Mononuclear cell (primary cell): ENCODE measurements around the gene ABCB9. TPM values are rescaled to one million over a fixed set of nuclear protein-coding genes. Genes with fewer than 3 reads are reported as not detected.

Experiments
- H3K27me3 ChIP-seq: 2 replicates; pipeline ENCODE4 v1.6.0; 2011; ENCODE audit warnings: low read length, control low read depth; ENCODE audit not compliant: insufficient read depth
- H3K4me1 ChIP-seq: 2 replicates; pipeline ENCODE4 v1.5.1; 2011; ENCODE audit warnings: mild to moderate bottlenecking, low read length, control low read depth; ENCODE audit not compliant: insufficient read depth
- H3K4me3 ChIP-seq: 2 replicates; pipeline ENCODE4 v1.5.1; 2011; ENCODE audit warnings: mild to moderate bottlenecking, low read length, moderate library complexity
- H3K9me3 ChIP-seq: 2 replicates; pipeline ENCODE4 v1.5.1; 2011; ENCODE audit warnings: low read depth, mild to moderate bottlenecking, control low read depth, low read length
- total RNA-seq: library from RNA; depleted of rRNA; stranded (reverse); fragments of >200 nt; gene quantifications from one replicate; pipeline ENCODE4 v1.2.3, GENCODE V29; 2012

Gene ABCB9
- total RNA-seq, 1 donor: 2.1 TPM

DNA sequence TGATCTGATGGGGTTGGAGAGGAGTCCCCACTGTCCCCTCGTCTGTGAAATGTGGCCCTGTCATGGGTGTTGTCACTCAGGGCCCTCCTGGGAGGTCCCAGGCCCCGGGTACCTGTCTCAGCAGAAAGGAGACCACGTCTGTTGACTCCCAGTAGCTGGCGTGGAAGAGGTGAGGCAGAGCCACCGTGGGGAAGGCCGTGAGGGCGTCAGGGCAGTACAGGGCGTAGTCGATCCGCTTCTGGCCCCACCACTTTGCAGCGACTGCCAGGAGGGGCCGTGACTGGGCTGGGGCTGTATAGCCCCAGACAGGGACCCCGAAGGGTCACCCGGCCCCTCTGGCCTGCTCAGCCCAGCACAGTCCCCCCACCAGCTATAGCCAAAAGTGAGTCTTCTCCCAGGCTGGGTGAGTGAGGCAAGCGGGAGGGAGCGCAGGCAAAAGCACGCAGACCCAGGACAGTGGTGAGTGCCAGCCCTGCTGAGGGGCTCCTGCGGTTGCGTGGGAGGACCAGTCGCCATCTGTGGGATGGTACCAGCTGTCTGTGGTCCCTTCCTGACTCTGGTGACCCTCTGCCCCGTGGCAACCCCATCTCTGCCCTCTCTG lies 22.4 kb upstream of the ABCB9 start:
- Histone ChIP-seq H3K27me3 (no peaks in the 10 kb centered on the region), H3K9me3 (no peaks in the 10 kb centered on the region), H3K4me1 (peaks cover 16% of the 10 kb centered on the region), H3K4me3 (no peak overlapping the region)

DNA sequence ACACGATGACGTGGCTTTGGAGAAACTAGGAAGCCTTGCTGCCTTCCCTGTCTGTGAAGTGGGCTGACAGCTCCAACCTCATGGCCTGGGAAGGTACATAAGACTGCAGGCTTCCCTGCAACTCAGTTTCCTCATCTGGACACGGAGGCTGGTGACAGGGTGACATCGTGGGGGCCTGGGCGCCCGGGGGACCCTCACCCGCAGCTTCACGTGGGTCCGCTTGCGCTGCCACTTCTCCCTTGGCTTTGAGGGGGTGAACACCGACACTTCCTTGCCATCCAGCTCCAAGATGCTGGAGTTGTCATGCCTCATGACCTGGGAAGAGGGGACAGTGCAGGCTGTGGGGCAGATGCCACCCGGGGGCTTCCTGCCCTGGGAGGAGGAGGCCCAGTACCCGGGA lies 21.8 kb upstream of the ABCB9 start:
- Histone ChIP-seq H3K4me3 (no peak overlapping the region), H3K27me3 (no peaks in the 10 kb centered on the region), H3K9me3 (no peaks in the 10 kb centered on the region), H3K4me1 (peaks cover 23% of the 10 kb centered on the region)

DNA sequence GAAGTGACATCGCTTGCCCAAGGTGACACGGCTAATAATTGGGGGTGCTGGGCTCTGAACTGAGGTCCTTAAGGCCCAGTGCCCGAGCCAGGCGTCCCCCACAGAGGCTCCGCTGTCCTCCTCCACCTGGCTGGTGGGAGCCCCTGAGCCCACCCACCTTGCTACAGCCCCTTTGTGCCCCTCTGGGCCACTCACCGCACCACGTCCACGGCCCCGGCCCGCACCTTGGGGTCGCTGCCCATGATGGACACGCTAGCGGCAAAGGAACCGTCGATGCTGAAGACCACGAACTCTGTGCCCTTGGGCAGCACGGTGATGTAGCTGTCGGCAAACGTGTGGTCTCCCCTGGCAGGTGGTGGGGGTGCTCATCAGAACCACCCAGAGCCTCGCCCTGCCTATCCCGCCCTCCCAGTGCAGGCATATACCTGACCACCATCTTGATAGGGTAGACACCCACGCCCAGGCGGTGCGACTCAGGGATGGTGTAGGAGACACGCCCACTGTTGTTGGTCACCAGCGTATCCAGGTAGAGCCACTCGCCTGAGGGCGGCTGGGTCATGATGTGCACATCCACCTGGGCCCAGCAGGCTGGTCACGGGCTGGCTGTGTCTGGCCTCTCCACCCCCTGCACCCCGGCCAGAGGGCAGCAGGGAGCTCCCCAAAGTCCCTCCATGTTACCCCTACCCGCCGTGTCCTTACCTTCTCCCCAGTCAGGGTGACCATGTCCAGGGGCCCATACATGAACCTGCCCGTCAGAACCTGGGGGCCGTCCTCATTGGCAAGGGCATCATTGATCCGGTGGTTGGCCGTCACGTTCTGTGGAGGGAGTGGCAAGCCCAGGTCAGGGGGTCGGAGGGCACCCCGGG lies 21.1 kb upstream of the ABCB9 start:
- no peak overlapping the region for H3K4me3 ChIP-seq
- no peaks in the 10 kb centered on the region for H3K9me3 ChIP-seq
- H3K27me3 ChIP-seq: no peaks in the 10 kb centered on the region
- H3K4me1 ChIP-seq: peaks cover 30% of the 10 kb centered on the region

DNA sequence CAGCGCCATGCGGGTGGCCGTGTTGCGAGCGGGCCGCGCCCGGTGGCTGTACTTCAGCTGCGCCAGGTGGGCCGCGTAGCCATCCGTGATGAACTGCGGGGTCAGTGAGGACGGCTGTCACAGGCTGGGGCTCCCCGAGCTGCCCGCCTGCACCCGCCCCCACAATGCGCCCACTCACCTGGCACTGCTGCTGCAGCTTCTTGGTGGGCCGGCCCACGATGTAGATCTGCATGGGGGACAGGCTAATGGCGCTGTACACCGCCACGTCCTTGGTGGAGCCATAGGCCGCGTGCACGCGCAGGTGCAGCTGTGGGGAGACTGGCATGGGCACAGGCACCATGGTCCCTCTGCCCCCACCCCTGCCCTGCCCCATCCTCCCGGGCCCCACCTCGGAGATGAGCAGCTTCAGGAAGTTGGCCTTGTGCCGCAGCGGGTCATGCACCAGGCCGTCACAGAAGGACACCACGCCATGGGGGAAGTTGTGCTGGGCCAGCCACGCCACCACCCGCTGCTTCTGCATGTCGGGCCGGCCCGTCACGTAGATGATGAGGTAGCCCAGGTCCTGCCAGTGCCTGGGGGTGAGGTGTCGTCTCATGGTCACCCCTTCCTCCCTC lies 20.1 kb upstream of the ABCB9 start:
- Histone ChIP-seq H3K4me3 (no peak overlapping the region), H3K9me3 (no peaks in the 10 kb centered on the region), H3K27me3 (no peaks in the 10 kb centered on the region), H3K4me1 (peaks cover 40% of the 10 kb centered on the region)

DNA sequence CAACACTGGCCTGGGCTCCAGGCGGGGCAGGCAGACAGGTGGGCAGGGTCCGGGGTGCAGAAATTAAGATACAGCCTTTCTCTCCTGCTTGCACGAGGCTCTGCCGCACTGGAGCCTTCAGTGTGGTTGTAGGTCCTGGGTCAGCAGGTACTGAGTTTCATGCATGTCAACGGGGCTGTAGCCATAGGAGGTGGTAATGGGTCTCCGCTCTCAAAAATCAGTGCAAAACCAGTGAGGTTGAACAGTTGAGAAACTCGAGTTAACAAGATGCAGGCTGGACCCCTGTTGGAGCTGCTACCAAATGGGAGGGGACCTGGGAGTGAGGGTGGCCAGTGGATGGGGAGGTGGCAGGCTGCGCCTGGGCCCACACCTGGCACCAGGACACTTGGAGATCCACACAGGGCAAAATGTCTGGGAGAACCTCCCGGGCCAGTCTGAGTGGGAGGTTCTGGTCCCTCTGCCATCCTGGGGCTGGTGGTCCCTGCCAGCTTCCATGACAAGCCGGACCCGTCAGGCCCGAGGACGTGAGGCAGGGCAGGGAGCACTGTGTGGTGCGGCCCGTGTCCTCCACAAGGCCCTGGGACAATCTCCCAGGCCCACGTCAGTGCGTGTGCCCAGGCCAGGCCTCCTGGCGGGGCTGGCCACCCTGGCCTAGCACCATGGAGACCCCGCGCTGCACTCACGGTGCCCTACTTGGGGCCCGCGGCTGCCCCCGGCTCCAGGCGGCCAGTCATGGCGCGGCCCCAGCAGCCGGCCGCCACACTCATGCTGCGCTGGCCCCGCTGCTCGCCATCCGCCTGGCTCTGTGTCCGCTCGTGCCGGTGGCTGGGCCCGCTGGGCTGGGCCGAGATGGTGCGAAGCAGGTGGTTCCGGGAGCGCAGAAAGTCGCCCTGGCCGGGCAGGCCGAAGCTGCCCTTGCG lies 19.3 kb upstream of the ABCB9 start:
- Histone ChIP-seq H3K4me3 (no peak overlapping the region), H3K27me3 (no peaks in the 10 kb centered on the region), H3K4me1 (peaks cover 44% of the 10 kb centered on the region), H3K9me3 (no peaks in the 10 kb centered on the region)

DNA sequence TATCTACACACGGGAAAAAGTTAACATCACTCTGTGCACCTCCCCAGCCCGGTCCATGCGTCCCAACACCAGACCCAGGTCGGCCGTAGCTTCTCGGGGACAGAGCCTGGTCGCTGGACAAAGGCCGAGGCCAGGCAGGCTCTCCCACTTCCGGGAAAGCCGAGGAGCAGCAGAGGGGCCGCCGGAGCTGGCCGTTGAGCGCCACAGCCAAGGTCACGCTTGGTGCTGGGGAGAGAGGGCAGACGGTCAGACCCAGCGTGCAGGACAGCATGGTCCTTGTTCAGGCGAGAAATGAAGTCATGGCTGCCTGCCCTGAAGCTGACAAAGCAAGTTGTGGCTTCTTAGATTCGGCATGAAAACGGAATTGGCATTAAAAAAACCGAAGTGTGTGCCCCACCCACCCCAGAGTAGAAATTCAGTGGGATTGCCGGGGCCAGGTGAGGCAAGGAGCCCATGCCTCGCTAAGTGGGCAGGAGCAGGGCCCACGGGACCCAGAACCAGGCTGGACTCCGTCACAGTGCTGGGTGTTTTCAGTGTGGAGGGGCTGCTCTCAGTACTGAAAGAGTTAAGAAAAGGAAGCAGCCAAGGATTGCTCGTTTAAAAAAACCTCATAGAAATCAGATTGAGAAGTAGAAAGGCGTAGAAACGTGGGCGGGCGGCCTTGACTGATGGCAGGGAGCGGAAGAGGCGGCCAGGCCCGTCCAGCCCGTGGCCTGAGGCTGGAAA lies 18.5 kb upstream of the ABCB9 start:
- peaks cover 49% of the 10 kb centered on the region for H3K4me1 ChIP-seq
- H3K4me3 ChIP-seq: no peak overlapping the region
- H3K27me3 ChIP-seq: no peaks in the 10 kb centered on the region
- H3K9me3 ChIP-seq: no peaks in the 10 kb centered on the region

DNA sequence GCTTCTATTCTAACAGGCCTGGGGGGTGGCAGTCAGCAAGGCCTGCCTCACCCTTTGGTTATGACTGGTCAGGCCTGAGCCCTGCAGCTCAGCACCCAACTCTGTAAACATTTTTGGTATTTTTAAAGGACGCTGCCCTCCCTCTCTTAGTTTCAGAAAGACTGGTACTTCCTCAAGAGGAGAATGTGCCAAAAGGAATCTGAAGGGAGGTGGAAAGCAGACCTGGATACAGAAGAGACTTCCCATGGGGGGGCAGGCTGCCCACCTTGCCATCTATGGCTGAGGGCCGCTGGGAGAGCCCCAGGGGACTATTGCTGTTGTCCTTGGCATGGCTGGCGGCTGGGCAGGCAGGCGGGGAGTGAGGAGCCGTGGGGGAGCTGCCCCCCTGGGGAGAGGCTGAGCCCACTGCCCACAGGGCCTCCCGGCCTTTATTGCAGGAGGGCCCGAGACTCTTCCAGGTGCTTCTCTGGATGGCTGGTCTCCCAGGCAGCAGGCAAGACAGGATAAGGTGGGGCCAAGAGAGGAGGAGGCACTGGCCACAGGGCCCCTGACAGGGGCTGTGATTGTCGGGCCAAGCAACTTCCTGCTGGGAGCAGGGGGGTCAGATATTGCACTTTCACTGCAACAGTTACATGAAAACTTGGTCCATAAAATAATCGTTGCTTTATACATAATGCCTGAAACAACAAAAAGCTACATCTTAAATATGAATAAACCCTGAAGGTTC lies 17.7 kb upstream of the ABCB9 start:
- no peak overlapping the region for H3K4me3 ChIP-seq
- H3K9me3 ChIP-seq: no peaks in the 10 kb centered on the region
- H3K27me3 ChIP-seq: no peaks in the 10 kb centered on the region
- peaks cover 57% of the 10 kb centered on the region for H3K4me1 ChIP-seq

DNA sequence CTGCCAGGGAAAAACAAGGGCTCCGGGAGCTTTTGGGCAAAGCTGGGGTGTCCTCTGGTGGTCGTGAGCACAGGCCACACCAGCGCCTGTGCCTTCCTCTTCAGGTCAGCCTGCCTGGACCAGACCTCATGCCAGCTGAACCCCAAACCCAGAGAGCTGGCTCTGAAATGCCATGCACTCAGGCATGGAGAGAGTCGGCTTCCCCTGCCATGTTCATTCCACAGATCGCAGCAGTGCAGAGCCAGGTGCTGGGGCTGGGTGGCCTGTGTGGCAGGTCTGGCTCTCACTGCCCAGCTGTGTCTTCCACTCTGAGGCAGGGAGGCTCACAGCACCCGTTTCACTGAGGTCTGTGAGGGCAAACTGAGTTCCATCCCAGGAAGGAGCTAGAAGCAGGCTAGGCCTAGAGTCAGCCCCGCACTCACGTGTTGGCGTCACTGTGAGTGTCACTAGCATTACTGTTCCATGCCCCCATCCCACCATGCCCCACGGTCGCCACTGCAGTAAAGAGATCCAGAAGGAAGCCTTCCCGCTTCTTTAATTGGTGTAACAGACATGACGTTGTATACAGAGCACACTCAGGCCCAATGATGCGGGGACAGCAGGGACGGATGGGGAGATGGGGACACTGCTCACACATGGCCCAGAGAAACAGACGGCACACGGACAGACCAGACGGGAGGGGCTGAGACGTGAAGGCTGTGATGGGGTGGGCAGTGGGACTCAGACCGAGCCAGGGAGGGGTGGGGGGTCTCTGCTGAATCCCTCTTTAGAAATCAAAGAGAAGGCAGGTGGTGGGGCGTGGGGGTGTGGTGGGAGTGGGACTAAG lies 16.9 kb upstream of the ABCB9 start:
- Histone ChIP-seq H3K9me3 (no peaks in the 10 kb centered on the region), H3K27me3 (no peaks in the 10 kb centered on the region), H3K4me1 (peaks cover 61% of the 10 kb centered on the region), H3K4me3 (no peak overlapping the region)

DNA sequence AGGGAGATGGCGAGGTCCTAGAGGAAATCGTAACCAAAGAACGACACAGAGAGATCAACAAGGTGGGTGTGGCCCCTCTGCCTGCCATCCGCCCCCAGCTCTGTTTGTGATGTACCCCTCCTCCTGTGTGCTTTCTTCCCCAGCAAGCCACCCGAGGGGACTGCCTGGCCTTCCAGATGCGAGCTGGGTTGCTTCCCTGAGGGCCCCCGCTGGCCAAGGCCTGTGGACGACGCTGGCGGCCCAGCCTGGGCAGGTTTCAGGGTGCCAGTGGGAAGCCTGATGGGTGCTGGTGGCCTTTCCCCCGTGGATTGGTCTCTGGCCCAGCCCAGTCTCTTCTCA lies 16.2 kb upstream of the ABCB9 start:
- no peaks in the 10 kb centered on the region for H3K27me3 ChIP-seq
- H3K9me3 ChIP-seq: no peaks in the 10 kb centered on the region
- H3K4me3 ChIP-seq: no peak overlapping the region
- H3K4me1 ChIP-seq: peaks cover 61% of the 10 kb centered on the region

DNA sequence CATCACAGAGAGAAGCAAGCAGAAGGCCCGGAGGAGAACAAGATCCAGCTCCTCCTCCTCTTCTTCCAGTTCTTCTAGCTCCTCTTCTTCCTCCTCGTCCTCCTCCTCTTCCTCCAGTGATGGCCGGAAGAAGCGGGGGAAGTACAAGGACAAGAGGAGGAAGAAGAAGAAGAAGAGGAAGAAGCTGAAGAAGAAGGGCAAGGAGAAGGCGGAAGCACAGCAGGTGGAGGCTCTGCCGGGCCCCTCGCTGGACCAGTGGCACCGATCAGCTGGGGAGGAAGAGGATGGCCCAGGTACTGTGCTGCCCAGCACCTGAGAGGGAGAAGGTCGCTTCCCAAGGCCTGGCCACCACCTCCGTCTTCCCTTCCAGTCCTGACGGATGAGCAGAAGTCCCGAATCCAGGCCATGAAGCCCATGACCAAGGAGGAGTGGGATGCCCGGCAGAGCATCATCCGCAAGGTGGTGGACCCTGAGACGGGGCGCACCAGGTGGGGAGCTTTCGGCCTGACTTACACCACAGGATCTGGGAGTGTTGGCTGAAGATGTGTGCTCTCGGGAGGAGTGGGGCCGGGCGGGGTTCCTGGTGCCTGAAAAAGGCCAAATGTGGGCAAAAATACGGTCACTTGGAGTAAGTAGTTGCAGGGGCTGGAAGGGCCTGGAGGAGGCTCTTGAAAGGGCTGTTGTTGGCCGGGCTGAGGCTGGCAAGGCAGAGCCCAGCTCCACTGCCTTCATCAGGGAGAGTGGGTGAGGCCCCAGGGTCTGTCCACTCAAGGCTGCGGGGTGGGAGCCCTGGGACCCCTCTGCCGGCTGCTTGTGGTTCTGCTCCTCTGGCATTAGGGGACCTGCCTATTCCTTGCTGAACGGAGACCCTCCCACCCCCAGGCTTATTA lies 15.6 kb upstream of the ABCB9 start:
- H3K4me3 ChIP-seq: peak overlapping the region; percentile 80
- H3K27me3 ChIP-seq: no peaks in the 10 kb centered on the region
- H3K4me1 ChIP-seq: peaks cover 64% of the 10 kb centered on the region
- no peaks in the 10 kb centered on the region for H3K9me3 ChIP-seq

DNA sequence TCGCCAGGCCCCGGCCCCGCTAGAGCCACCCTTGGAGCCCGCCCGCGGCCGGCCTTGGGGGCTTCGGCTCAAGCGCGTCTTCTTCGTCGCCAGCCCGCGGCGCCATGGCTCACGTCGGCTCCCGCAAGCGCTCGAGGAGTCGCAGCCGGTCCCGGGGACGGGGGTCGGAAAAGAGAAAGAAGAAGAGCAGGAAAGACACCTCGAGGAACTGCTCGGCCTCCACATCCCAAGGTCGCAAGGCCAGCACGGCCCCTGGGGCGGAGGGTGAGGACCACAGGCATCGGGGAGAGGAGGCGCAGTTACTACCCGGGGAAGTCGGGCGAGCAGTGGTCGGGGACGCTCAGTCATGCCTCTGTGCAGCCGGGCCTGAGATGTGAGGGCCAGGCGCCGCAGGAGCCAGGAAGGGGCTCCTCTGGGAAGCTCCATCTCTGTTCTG lies 14.8 kb upstream of the ABCB9 start:
- peak overlapping the region; percentile 80 for H3K4me3 ChIP-seq
- H3K27me3 ChIP-seq: no peaks in the 10 kb centered on the region
- H3K4me1 ChIP-seq: peaks cover 72% of the 10 kb centered on the region
- H3K9me3 ChIP-seq: no peaks in the 10 kb centered on the region

DNA sequence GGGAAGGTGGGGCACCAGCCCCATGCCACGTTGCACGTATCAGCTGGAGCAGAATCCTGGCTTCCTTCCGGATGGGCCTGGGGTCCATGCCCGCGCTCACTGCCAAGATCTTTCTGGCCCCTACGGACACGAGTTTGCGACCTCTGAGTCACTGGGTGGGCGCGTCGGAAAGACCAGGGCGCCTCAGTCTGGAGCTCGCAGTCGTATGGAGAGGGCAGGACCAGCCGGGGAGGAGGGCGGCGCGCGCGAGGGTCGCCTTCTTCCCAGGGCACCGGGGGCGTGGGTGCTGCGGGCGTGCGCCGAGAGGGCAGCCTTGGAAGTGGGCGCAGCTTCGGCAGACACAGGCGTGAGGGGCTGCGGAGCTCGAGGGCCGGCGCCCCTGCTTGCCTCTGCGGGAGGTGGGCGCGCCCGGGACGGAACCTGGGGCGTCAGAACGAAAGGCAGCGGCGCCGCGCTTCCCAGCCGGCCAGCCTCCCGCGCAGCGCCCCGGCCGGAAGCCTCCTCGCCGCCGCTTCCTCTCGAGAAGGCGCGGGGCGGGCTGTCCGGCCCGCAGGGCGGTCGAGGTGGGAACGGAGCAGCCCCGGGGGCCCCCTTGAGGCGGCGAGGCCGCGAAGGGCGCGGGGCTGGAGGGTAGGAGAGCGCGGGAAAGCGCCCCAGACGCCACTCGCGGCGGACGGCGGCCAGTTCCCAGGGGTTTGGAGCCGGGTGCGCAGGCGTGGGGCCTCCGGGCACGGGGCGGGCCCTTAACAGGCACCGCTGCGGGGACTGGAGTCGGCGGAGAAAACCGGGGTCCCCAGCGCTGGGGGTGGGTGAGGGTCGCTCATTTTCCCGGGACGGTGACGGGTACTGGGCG lies 14.1 kb upstream of the ABCB9 start, which contains the start of gene ARL6IP4:
Gene ARL6IP4, plus strand, starts transcription at position 499 of the 853 bp plus-strand sequence. CDS start 459 bp downstream, outside the sequence.
- H3K4me1 ChIP-seq: peaks cover 79% of the 10 kb centered on the region
- H3K9me3 ChIP-seq: no peaks in the 10 kb centered on the region
- no peaks in the 10 kb centered on the region for H3K27me3 ChIP-seq
- H3K4me3 ChIP-seq: peak within 1 kb of the TSS; percentile 80
